D341Med (cell line): Measurements from ENCODE around the gene HBM.
"Not testable (repeated sequence)": the region's sequence is repeated elsewhere in the genome, so short reads cannot be mapped to it uniquely, and the experiment has no call there.

ENCODE experiments used
- DNase-seq: peaks from one replicate; pipeline ENCODE4 v3.0.0; 2012; ENCODE audit warnings: low spot score

Gene HBM

DNA sequence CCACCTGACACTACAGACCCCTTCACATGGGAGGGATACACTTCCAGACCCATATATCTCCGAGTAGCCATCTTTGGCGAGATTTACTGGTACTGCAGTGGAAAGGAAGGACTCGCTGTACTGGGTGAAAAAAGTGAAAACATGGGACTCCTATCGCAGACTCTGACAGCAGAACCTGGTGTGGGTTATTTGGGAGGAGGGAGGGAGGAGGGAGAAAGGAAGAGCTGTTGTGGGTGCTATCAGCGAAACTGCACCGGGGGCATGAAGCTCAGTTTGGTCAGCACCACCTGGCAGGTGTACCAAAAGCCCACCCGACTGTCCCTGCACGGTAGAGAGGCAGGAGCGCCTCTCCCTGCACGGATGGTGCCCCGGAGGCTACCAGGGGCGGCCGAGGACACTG lies 19.4 kb downstream of the HBM start:
- DNase-seq: no peak

DNA sequence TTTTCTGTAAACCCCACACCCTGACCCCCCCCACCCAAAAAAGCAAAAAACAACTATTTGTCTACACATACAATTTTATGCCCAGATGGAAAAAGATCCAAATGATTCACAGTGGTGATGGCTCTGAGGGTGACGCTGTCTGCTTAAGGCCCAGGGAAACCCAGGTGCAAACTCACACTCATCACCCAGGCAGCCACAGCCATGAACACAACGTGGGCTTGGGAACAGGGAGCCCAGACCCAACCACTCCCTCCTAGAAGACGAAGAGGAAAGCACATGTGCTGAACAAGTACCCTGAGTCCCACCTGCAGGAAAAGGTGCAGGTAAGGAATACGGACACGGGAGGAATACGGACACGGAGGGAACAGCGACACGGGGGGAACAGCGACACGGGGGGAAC lies 19.9 kb downstream of the HBM start:
- DNase-seq: no peak

DNA sequence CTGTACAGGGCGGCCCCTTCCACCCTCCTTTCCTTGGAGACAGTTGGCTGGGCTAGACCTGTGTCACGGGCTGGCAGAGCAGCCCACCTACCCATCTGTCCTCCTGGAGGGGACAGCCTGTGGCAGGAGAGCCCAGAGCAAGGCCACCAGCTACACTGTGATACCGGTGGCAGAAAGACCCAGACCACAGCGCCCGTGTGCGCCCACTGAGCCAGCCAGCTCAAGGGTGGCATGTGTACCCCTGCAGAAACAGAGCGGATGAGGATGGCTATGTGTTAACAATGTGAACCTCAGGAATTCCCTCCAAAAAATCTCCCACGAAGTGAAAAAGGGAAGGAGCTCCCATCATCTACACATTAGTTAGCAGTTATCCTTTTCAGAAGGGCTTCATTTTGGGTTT lies 21.6 kb downstream of the HBM start:
- no peak for DNase-seq

DNA sequence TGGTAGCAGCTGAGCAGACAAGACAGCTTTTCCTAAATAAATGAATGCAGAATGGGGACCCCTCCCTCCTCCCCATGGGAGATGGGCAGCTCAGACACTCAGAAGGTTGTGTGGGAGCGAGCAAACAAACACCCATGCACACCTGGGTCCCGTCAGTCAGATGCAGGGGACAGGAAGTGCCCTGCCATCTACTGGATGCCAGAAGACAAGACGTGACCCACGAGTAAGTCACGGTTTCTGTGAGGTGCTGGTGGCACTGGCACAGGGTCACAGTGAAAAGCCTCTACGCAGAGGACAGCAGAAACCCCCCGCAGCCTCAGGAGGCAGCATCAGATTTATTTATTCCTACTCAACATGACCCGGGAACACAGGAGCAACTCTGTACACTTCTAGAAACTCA lies 22.9 kb downstream of the HBM start:
- peak; percentile 64 for DNase-seq

DNA sequence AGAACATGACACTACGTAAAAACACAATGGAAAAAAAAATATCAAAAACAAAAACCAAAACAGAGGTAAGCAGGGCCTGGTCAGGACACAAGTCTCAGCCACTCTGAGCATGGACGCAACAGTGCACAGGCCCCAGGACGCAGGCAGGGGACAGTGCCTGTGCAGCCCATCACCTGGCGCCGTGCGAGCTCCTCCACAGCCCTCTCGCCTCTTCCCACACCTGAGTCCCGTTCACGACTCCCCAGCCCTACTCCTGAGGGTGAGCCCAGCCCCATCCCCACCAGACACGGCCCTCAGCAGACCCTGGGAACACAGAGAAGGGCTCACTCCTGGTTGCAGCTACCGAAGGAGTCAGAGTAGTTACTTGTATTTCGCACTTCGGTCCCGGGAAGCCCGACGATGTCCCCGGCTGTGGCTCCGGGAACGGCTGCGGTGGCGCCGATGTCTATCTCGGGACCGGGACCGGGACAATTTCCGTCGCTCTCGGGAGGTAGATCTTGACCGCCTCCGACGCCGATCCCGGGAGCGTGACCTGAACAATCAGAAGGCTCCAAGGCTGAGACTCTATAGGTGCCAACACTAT lies 23.9 kb downstream of the HBM start:
- DNase-seq: no peak

DNA sequence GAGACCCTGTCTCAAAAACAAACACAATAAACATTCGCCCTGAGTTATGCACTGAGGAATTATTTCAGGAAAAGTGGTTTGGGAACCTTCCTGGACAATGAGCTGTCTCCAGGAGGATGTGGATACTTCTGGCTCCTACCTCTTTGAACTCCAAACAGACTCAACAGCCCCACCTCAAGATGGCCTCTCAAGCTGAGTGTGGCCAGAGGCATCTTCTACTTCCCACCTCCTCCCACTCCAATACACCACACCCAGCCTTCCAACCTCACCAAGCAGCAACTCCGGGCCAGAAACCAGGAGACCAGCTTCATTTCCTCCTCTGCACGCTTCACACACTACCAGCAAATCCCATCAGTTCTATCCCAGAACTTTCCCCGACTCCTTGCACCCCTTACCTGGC lies 26.1 kb downstream of the HBM start:
- no peak for DNase-seq

DNA sequence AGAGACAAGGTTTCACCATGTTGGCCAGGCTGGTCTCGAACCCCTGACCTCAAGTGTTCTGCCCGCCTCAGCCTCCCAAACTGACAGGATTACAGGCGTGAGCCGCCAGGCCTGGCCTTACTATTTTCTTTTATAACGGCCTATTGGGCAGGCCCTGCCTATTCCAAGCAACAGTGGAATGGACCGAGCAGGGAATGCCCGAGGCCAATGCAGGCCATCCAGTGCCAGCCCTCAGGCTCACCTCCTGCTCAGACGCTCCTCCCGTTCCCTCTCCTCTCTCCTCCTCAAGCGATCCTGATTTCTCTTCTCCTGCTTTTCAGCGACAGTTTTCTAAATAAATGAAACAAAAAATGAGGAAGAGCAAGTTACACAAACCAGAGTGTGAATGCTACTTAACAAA lies 26.9 kb downstream of the HBM start:
- DNase-seq: no peak

DNA sequence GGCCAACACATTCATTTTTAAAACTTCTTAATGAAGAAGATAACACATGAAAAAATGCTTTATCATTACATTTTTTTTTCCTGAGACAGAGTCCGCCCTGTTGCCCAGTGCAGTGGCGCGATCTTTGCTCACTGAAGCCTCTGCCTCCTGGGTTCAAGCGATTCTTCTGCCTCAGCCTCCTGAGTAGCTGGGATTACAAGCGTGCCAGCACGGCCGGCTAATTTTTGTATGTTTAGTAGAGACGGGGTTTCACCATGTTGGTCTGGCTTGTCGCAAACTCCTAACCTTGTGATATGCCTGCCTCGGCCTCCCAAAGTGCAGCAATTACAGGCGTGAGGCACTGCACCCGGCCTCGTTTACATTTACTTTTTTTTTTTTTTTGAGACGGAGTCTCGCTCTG lies 27.7 kb downstream of the HBM start:
- no peak for DNase-seq

DNA sequence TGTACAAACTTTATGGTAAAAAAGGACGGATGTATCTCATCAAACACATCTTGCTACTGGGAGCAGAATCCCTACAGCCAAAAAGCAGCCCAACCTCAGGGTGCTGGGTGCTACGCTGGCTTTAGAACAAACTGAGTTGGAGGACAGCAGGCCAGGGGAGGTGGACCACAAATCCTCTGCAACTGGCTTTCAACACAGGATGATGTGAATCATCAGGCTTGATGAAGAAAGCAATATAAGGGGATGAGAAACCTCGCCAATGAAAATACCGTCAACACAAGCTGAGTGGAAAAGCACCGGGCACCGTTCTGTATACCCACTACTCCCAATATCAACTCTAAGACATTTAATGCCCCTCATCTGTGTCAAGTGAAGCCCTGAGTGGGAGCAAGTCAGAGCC lies 28.7 kb downstream of the HBM start:
- no peak for DNase-seq

GRCh38 chr16:200388-200787 lies 34.6 kb downstream of the HBM start:
- no peak for DNase-seq

DNA sequence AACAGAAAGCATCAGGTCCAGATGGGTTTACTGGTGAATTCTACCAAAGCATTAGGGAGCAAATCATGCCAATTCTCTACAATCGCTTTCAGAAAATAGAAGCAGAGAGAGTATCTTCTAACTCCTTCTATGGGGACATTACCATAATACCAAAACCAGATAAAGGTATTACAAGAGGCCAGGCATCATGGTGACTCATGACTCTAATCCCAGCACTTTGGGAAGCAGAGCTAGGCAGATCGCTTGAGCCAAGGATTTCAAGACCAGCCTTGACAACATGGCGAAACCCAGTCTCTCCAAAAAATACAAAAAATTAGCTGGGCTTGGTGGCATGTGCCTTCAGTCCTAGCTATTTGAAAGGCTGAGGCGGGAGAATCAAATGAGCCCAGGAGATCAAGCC lies 37.5 kb downstream of the HBM start:
- DNase-seq: no peak

- DNase-seq: not testable (repeated sequence)
Observed at GRCh38 chr16:204046-204445, 38.3 kb downstream of the HBM start.

DNA sequence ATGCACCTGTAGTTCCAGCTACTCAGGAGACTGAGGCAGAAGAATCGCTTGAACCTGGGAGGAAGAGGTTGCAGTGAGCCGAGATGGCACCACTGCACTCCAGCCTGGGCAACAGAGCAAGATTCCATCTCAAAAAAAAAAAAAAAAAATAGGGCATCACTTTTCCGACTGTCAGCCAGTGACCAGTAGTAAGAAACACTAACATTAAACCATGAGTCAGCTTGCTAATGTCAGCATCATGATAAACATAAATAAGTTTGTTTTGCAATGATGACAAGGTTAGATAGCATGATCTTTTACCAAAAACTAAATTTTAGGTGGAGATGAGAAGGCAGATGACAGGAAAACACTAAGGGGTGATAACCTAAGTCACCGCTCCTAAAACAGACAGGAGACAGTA lies 43.6 kb downstream of the HBM start:
- not testable (repeated sequence) for DNase-seq

DNA sequence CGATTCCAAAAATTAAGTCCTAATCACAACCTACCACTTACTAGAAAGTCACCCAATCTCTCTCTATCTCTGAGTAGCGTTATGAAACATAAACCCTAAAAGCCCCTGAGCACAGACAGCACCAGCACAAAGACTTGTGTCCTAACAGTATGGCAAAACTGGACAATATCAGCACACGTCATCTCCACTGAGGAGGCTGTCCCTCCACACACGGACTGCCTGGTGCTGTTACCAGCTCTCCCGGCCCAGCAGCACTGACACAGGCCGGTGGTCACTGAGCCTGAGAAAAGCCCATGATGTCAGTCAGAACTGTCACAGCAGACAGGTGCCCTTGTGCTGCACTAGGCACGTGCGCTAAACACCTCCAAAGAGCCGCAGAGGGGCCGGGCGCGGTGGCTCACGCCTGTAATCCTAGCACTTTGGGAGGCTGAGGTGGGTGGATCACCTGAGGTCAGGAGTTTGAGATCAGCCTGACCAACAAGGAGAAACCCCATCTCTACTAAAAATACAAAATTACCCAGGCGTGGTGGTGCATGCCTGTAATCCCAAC lies 45.9 kb downstream of the HBM start:
- not testable (repeated sequence) for DNase-seq

GRCh38 chr16:212999-213398 lies 47.2 kb downstream of the HBM start:
- DNase-seq: no peak
